ENCODE data around the gene TRMT1. TPM values are rescaled to one million over a fixed set of nuclear protein-coding genes. Genes with fewer than 3 reads are reported as not detected.

The TRMT1 gene
- total and polyA plus RNA-seq, 2 experiments from 2014 or later = 88.6 to 90.1 TPM

- Histone ChIP-seq H3K4me1 (ENCODE audit: insufficient read depth) (no peaks in the 10 kb centered on the region), H3K9me2 (ENCODE audit: insufficient read depth) (no peaks in the 10 kb centered on the region), H3K4me3 (no peak overlapping the region), H2AFZ (no peak overlapping the region), H3K27ac (ENCODE audit: low read depth) (peak overlapping the region; percentile 66; the same call in 1 of the 2 replicates), H3K79me2 (replicated peaks; ENCODE audit: insufficient read depth) (peaks cover 73% of the 10 kb centered on the region), H3F3A (replicated peaks; ENCODE audit: low read depth) (no peaks in the 10 kb centered on the region), H3K36me3 (ENCODE audit: insufficient read depth) (peaks cover 5% of the 10 kb centered on the region; the same call in 1 of the 2 replicates), H3K4me2 (no peak overlapping the region), H4K20me1 (replicated peaks; ENCODE audit: insufficient read depth) (peaks cover 67% of the 10 kb centered on the region), H3K27me3 (ENCODE audit: insufficient read depth) (no peaks in the 10 kb centered on the region)
- Mint-ChIP-seq H3K4me3 (no peak overlapping the region), H3K9me3 (no peaks in the 10 kb centered on the region), H3K36me3 (ENCODE audit: low read depth) (peaks cover 46% of the 10 kb centered on the region), H3K27me3 (ENCODE audit: insufficient read depth, low read depth, poor library complexity) (peaks cover 16% of the 10 kb centered on the region), H3K4me1 (peaks cover 5% of the 10 kb centered on the region; the same call in 2 of the 3 replicates), H3K27ac (no peak overlapping the region; the same call in 1 of the 2 replicates)
- TF ChIP-seq EZH2phosphoT487 (IDR thresholded peaks at IDR 0.05; ENCODE audit: unreplicated experiment) (no peak), POLR2AphosphoS5 (IDR thresholded peaks at IDR 0.05; ENCODE audit: low read depth) (no peak), JUNB (IDR thresholded peaks at IDR 0.05; ENCODE audit: unreplicated experiment) (no peak), ETS1 (IDR thresholded peaks at IDR 0.05) (no peak), STAT1 (IDR thresholded peaks at IDR 0.05; ENCODE audit: unreplicated experiment) (no peak), ZNF462 (CRISPR knock-in tag; IDR thresholded peaks at IDR 0.05) (no peak), ZNF114 (CRISPR knock-in tag; IDR thresholded peaks at IDR 0.05) (no peak), CTCF (conservative IDR thresholded peaks at IDR 0.05; ENCODE audit: low read depth in 2 of 2) (no peak), CREB1 (CRISPR knock-in tag; IDR thresholded peaks at IDR 0.05; ENCODE audit: low read depth) (no peak), EZH2 (IDR thresholded peaks at IDR 0.05; ENCODE audit: low read depth, unreplicated experiment) (no peak), REST (IDR thresholded peaks at IDR 0.05; ENCODE audit: unreplicated experiment) (no peak)
- ATAC-seq (no peak), DNase-seq (ENCODE audit: low spot score) (no peak)
These were observed 16.1 kb upstream of the TRMT1 start for GRCh38 chr19:13132471-13133180.

Data from GM23338 (cell line).